ENCODE measurements around the gene BRD4. TPM values are rescaled to one million over a fixed set of nuclear protein-coding genes. Genes with fewer than 3 reads are reported as not detected.
A peak's percentile ranks its signal among the peaks of the same experiment; 100 is the strongest.

Gene BRD4
- polyA plus RNA-seq, 3 donors: 3.7 to 19.2 (median 4.2) TPM

- H3K27me3 ChIP-seq (ENCODE audit: control insufficient read depth in 2 of 2, insufficient read depth in 2 of 2, low read length in 2 of 2): no peaks in the 10 kb centered on the region
- no peak overlapping the region for H3K4me2 ChIP-seq (replicated peaks; ENCODE audit: extremely low read depth, low read length, poor library complexity, severe bottlenecking)
- H3K4me1 Mint-ChIP-seq: peaks cover 83% of the 10 kb centered on the region
- H3K27ac Mint-ChIP-seq: peak overlapping the region; percentile 62 to 85 (median 68)
- peak overlapping the region in 1 of 2 donors; percentile 57 for H3K27ac ChIP-seq (ENCODE audit: low read depth in 1 of 2, low read length in 2 of 2)
- H3K4me3 Mint-ChIP-seq: no peak overlapping the region
- 78% methylated on average over 1 of the region's 2 CpGs for WGBS (ENCODE audit: insufficient coverage)
- no peak overlapping the region for H2AFZ ChIP-seq (ENCODE audit: insufficient read depth, low read depth, low read length, poor library complexity, severe bottlenecking)
- TF ChIP-seq, protein P1, sequence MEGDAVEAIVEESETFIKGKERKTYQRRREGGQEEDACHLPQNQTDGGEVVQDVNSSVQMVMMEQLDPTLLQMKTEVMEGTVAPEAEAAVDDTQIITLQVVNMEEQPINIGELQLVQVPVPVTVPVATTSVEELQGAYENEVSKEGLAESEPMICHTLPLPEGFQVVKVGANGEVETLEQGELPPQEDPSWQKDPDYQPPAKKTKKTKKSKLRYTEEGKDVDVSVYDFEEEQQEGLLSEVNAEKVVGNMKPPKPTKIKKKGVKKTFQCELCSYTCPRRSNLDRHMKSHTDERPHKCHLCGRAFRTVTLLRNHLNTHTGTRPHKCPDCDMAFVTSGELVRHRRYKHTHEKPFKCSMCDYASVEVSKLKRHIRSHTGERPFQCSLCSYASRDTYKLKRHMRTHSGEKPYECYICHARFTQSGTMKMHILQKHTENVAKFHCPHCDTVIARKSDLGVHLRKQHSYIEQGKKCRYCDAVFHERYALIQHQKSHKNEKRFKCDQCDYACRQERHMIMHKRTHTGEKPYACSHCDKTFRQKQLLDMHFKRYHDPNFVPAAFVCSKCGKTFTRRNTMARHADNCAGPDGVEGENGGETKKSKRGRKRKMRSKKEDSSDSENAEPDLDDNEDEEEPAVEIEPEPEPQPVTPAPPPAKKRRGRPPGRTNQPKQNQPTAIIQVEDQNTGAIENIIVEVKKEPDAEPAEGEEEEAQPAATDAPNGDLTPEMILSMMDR (IDR thresholded peaks at IDR 0.05): no peak
- peaks cover 100% of the 10 kb centered on the region for H4K20me1 ChIP-seq (ENCODE audit: insufficient read depth, low read length)
- H3K79me2 ChIP-seq (ENCODE audit: insufficient read depth, low read length): peaks cover 100% of the 10 kb centered on the region
- no peak overlapping the region for H3K4me3 ChIP-seq (replicated peaks in 1 of 3; ENCODE audit: low read depth in 2 of 3, low read length in 3 of 3)
- H3K9me3 ChIP-seq (replicated peaks in 1 of 2; ENCODE audit: control insufficient read depth in 1 of 2, insufficient read depth in 1 of 2, low read length in 2 of 2): no peaks in the 10 kb centered on the region
- intact Hi-C loops (cut with micrococcal nuclease): no loop called here
- peaks cover 77 to 80% of the 10 kb centered on the region in 2 donors for H3K4me1 ChIP-seq (ENCODE audit: control insufficient read depth in 1 of 2, insufficient read depth in 2 of 2, low read length in 2 of 2)
- peaks cover 0 to 3% (median 0%) of the 10 kb centered on the region in 7 donors for H3K9me3 Mint-ChIP-seq
- H3K9ac ChIP-seq (ENCODE audit: insufficient read depth, low read length, poor library complexity, severe bottlenecking): no peak overlapping the region
- H3K27me3 Mint-ChIP-seq (ENCODE audit: low read depth in 3 of 3): peaks cover 0 to 3% (median 1%) of the 10 kb centered on the region in 3 donors
- no peak for DNase-seq
- no peaks in the 10 kb centered on the region for H3K36me3 ChIP-seq (replicated peaks in 1 of 2; ENCODE audit: control insufficient read depth in 1 of 2, insufficient read depth in 2 of 2, low read length in 2 of 2)
- H3K36me3 Mint-ChIP-seq: peaks cover 10 to 11% of the 10 kb centered on the region in 2 donors
Measured at GRCh38 chr19:15321739-15322138, 10.6 kb downstream of the BRD4 start.

DNA sequence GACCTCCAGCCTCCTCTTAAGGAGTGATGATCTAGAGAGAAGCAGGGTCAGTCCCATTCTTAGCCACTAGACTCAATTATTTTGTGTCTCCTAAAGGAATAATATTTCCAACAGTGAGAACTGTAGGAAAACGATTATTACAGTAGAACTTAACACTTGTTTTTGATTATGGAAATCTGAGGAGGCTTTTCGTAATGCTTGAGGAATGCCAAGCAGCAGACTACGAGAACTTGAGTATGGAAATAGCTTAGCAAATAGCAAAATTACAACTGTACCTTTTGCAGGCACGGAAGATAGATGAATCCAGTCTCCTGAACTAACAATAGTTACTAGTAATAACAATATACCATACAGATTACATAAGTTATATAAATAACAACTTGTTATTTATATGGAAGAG, 12.2 kb downstream of the BRD4 start:
- Histone ChIP-seq H3K36me3 (replicated peaks in 1 of 2; ENCODE audit: control insufficient read depth in 1 of 2, insufficient read depth in 2 of 2, low read length in 2 of 2) (no peaks in the 10 kb centered on the region), H3K4me1 (ENCODE audit: control insufficient read depth in 1 of 2, insufficient read depth in 2 of 2, low read length in 2 of 2) (peaks cover 72 to 73% of the 10 kb centered on the region in 2 donors), H3K27me3 (ENCODE audit: control insufficient read depth in 2 of 2, insufficient read depth in 2 of 2, low read length in 2 of 2) (no peaks in the 10 kb centered on the region), H3K27ac (ENCODE audit: low read depth in 1 of 2, low read length in 2 of 2) (peak overlapping the region in 1 of 2 donors; percentile 80), H3K79me2 (ENCODE audit: insufficient read depth, low read length) (peaks cover 100% of the 10 kb centered on the region), H3K4me2 (replicated peaks; ENCODE audit: extremely low read depth, low read length, poor library complexity, severe bottlenecking) (no peak overlapping the region), H3K9ac (ENCODE audit: insufficient read depth, low read length, poor library complexity, severe bottlenecking) (no peak overlapping the region), H3K9me3 (replicated peaks in 1 of 2; ENCODE audit: control insufficient read depth in 1 of 2, insufficient read depth in 1 of 2, low read length in 2 of 2) (no peaks in the 10 kb centered on the region), H2AFZ (ENCODE audit: insufficient read depth, low read depth, low read length, poor library complexity, severe bottlenecking) (no peak overlapping the region), H3K4me3 (replicated peaks in 1 of 3; ENCODE audit: low read depth in 2 of 3, low read length in 3 of 3) (no peak overlapping the region), H4K20me1 (ENCODE audit: insufficient read depth, low read length) (peaks cover 100% of the 10 kb centered on the region)
- peaks cover 0 to 3% (median 0%) of the 10 kb centered on the region in 7 donors for H3K9me3 Mint-ChIP-seq
- TF ChIP-seq, protein P1 (IDR thresholded peaks at IDR 0.05): no peak
- peak overlapping the region in 3 of 7 donors; percentile 49 to 79 (median 68) for H3K27ac Mint-ChIP-seq
- DNase-seq: no peak
- H3K27me3 Mint-ChIP-seq (ENCODE audit: low read depth in 3 of 3): peaks cover 0 to 2% (median 0%) of the 10 kb centered on the region in 3 donors
- intact Hi-C loops (cut with micrococcal nuclease): no loop called here
- H3K4me3 Mint-ChIP-seq: no peak overlapping the region
- WGBS (ENCODE audit: insufficient coverage): 80% methylated on average over 1 of the region's 4 CpGs
- peaks cover 74% of the 10 kb centered on the region for H3K4me1 Mint-ChIP-seq
- H3K36me3 Mint-ChIP-seq: peaks cover 8 to 12% of the 10 kb centered on the region in 2 donors
